SH-SY5Y (cell line): ENCODE results near the gene CNTN4.

Source experiments
- GATA2 ChIP-seq: IDR thresholded peaks from 2 replicates; pipeline ENCODE4 v1.6.1; 2011; ENCODE audit warnings: mild to moderate bottlenecking, low read depth, low read length
- GATA3 ChIP-seq: IDR thresholded peaks from 2 replicates; pipeline ENCODE4 v1.6.1; 2011; ENCODE audit warnings: low read depth, mild to moderate bottlenecking, low read length, moderate library complexity

- no peak for TF ChIP-seq GATA3
- TF ChIP-seq GATA2, result no peak
Observed at GRCh38 chr3:2114617-2115275, 16.1 kb downstream of the CNTN4 start.
